IPS DF 4.7 (cell line): ENCODE data around the gene CTSE.

Experiments used
- DNase-seq: peaks from one replicate; pipeline ENCODE4 v3.0.0-alpha.2; 2013; ENCODE audit warnings: low spot score; ENCODE audit errors: extremely low read depth

The CTSE gene

GRCh38 chr1:206049919-206050600 is 26.4 kb upstream of the CTSE start:
- DNase-seq: no peak

- DNase-seq: no peak
Measured at GRCh38 chr1:206049293-206049692, 25.6 kb upstream of the CTSE start.

- DNase-seq: no peak
Measured at GRCh38 chr1:206048582-206048981, 24.9 kb upstream of the CTSE start.

- DNase-seq: no peak
Measured at GRCh38 chr1:206047271-206047670, 23.6 kb upstream of the CTSE start.

GRCh38 chr1:206041640-206042039 is 17.9 kb upstream of the CTSE start:
- DNase-seq: no peak

GRCh38 chr1:206040328-206040727 is 16.6 kb upstream of the CTSE start:
- DNase-seq: no peak

GRCh38 chr1:206039046-206039973 is 15.6 kb upstream of the CTSE start:
- DNase-seq: no peak

GRCh38 chr1:206037581-206037980 is 13.9 kb upstream of the CTSE start:
- no peak for DNase-seq

- no peak for DNase-seq
Measured at GRCh38 chr1:206036663-206037455, 13.2 kb upstream of the CTSE start.

- no peak for DNase-seq
Measured at GRCh38 chr1:206035027-206035426, 11.3 kb upstream of the CTSE start.

GRCh38 chr1:206032380-206033140 is 8.9 kb upstream of the CTSE start:
- no peak for DNase-seq

- DNase-seq: peak; percentile 38
Measured at GRCh38 chr1:206030714-206031113, 7.0 kb upstream of the CTSE start.

GRCh38 chr1:206030191-206030590 is 6.5 kb upstream of the CTSE start:
- DNase-seq: no peak

- no peak for DNase-seq
Measured at GRCh38 chr1:206029484-206029883, 5.8 kb upstream of the CTSE start.

- no peak for DNase-seq
Measured at GRCh38 chr1:206025283-206025820, 1.7 kb upstream of the CTSE start.

- no peak for DNase-seq
Measured at GRCh38 chr1:206022766-206023165, 929 bp downstream of the CTSE start.

- DNase-seq: no peak
Measured at GRCh38 chr1:206021626-206022365, 1.9 kb downstream of the CTSE start.

GRCh38 chr1:206021008-206021625 is 2.6 kb downstream of the CTSE start:
- no peak for DNase-seq

GRCh38 chr1:206020393-206021007 is 3.2 kb downstream of the CTSE start:
- no peak for DNase-seq
